Endodermal cell (in vitro differentiated cells): ENCODE measurements around the gene TEKTIP1. TPM values are rescaled to one million over a fixed set of nuclear protein-coding genes. Genes with fewer than 3 reads are reported as not detected.
A peak's percentile ranks its signal among the peaks of the same experiment; 100 is the strongest.

Source experiments
- DNase-seq: peaks from one replicate; pipeline ENCODE4 v3.0.0-alpha.2; 2017
- H3K27ac ChIP-seq: 2 replicates; pipeline ENCODE4 v1.5.1; 2013; ENCODE audit warnings: mild to moderate bottlenecking, low read depth, low read length, moderate library complexity
- H3K27me3 ChIP-seq: 2 replicates; pipeline ENCODE4 v1.6.1; 2013; ENCODE audit warnings: mild to moderate bottlenecking, low read length, moderate library complexity; ENCODE audit not compliant: insufficient read depth, control insufficient read depth, poor library complexity, severe bottlenecking
- H3K36me3 ChIP-seq: 2 replicates; pipeline ENCODE4 v1.7.0; 2013; ENCODE audit warnings: mild to moderate bottlenecking, low read length, moderate library complexity; ENCODE audit not compliant: control insufficient read depth, insufficient read depth
- H3K4me1 ChIP-seq: one replicate; pipeline ENCODE4 v1.7.0; 2013; ENCODE audit warnings: low read length; ENCODE audit not compliant: control insufficient read depth, insufficient read depth
- H3K4me3 ChIP-seq: 2 replicates; pipeline ENCODE4 v1.5.1; 2013; ENCODE audit warnings: mild to moderate bottlenecking, low read length, moderate library complexity
- H3K9ac ChIP-seq: 2 replicates; pipeline ENCODE4 v1.6.1; 2013; ENCODE audit warnings: mild to moderate bottlenecking, low read length, moderate library complexity; ENCODE audit not compliant: poor library complexity, severe bottlenecking; ENCODE audit errors: extremely low read depth
- H3K9me3 ChIP-seq: 2 replicates; pipeline ENCODE4 v1.6.1; 2013; ENCODE audit warnings: mild to moderate bottlenecking, low read length, moderate library complexity; ENCODE audit not compliant: control insufficient read depth
- H3K27ac Mint-ChIP-seq: 2 replicates; pipeline ENCODE4 v1.8.0; 2020; ENCODE audit warnings: mixed read lengths
- H3K27me3 Mint-ChIP-seq: 2 replicates; pipeline ENCODE4 v1.8.0; 2021; ENCODE audit warnings: mild to moderate bottlenecking, mixed read lengths; ENCODE audit not compliant: insufficient read depth
- H3K36me3 Mint-ChIP-seq: 2 replicates; pipeline ENCODE4 v1.8.0; 2020; ENCODE audit warnings: low read depth, mixed read lengths
- H3K4me1 Mint-ChIP-seq: 2 replicates; pipeline ENCODE4 v1.8.0; 2020; ENCODE audit warnings: mixed read lengths
- H3K4me3 Mint-ChIP-seq: 2 replicates; pipeline ENCODE4 v1.8.0; 2020; ENCODE audit warnings: mild to moderate bottlenecking, moderate library complexity, mixed read lengths
- H3K9me3 Mint-ChIP-seq: 2 replicates; pipeline ENCODE4 v1.8.0; 2020; ENCODE audit warnings: mild to moderate bottlenecking, mixed read lengths
- CTCF ChIP-seq: fragments of 200-600 bp; sonication (generic); conservative IDR thresholded peaks from 2 replicates; pipeline ENCODE4 v1.5.0; 2021; ENCODE audit warnings: antibody characterized with exemption, mild to moderate bottlenecking
- WGBS, 2 experiments: methylation state at CpG; one replicate each; pipeline versions ENCODE4 v1.1.5 to v1.1.7; 2013; ENCODE audit warnings: missing lambda C conversion rate in 2 of 2, mixed read lengths in 1 of 2; ENCODE audit not compliant: insufficient coverage in 1 of 2, insufficient read length in 1 of 2; 5-methylcytosine and 5-hydroxymethylcytosine counted together
- total RNA-seq, 2 donors: library from RNA; stranded (reverse); fragmentation: NEBNext Ultra II Directional in 1 of 2; extraction: Animal tissue kit (Norgen Biotek cat#: 25700) in 1 of 2; gene quantifications; 2 replicates in 1 of 2; 3 replicates in 1 of 2; pipeline ENCODE4 v1.2.1, GENCODE V29; 2021

TEKTIP1 gene
- total RNA-seq, 2 donors from 2014 or later = 4.6 to 5.7 TPM

- Mint-ChIP-seq H3K27ac (no peak overlapping the region), H3K4me1 (peaks cover 4% of the 10 kb centered on the region), H3K36me3 (peaks cover 12% of the 10 kb centered on the region), H3K27me3 (peaks cover 2% of the 10 kb centered on the region), H3K9me3 (no peaks in the 10 kb centered on the region), H3K4me3 (no peak overlapping the region)
- H3K9ac ChIP-seq = no peak overlapping the region
- no peak overlapping the region for H3K27ac ChIP-seq
- no peak for DNase-seq
- no peak overlapping the region for H3K4me3 ChIP-seq
- WGBS, 2 experiments = 94 to 97% methylated on average over 7 of the region's 7 CpGs
- H3K9me3 ChIP-seq = no peaks in the 10 kb centered on the region
- peaks cover 8% of the 10 kb centered on the region for H3K36me3 ChIP-seq
- no peaks in the 10 kb centered on the region for H3K4me1 ChIP-seq
- no peak for TF ChIP-seq CTCF
- H3K27me3 ChIP-seq = no peaks in the 10 kb centered on the region
Observed at GRCh38 chr19:3570606-3571011, 31.6 kb downstream of the TEKTIP1 start.

- Mint-ChIP-seq H3K4me1 (peaks cover 10% of the 10 kb centered on the region), H3K36me3 (peaks cover 12% of the 10 kb centered on the region), H3K27me3 (no peaks in the 10 kb centered on the region), H3K4me3 (peak overlapping the region; percentile 69), H3K9me3 (no peaks in the 10 kb centered on the region), H3K27ac (no peak overlapping the region)
- DNase-seq = peak; percentile 100
- Histone ChIP-seq H3K4me1 (no peaks in the 10 kb centered on the region), H3K27ac (no peak overlapping the region), H3K9me3 (no peaks in the 10 kb centered on the region), H3K36me3 (peaks cover 8% of the 10 kb centered on the region), H3K9ac (no peak overlapping the region), H3K27me3 (peaks cover 8% of the 10 kb centered on the region), H3K4me3 (peak overlapping the region; percentile 71)
- no peak for TF ChIP-seq CTCF
- WGBS, 2 experiments = 5 to 8% methylated on average over 17 to 46 of the region's 48 CpGs
Observed at GRCh38 chr19:3572132-3572854, 33.3 kb downstream of the TEKTIP1 start.

- H3K9me3 ChIP-seq = no peaks in the 10 kb centered on the region
- H3K9me3 Mint-ChIP-seq = no peaks in the 10 kb centered on the region
- no peak for DNase-seq
- H3K4me1 ChIP-seq = no peaks in the 10 kb centered on the region
- peak within 1 kb of the TSS; percentile 60 for H3K27ac ChIP-seq
- peaks cover 12% of the 10 kb centered on the region for H3K36me3 Mint-ChIP-seq
- H3K4me3 Mint-ChIP-seq = peak within 1 kb of the TSS; percentile 69
- peaks cover 8% of the 10 kb centered on the region for H3K27me3 ChIP-seq
- WGBS, 2 experiments = 0% methylated on average over 30 of the region's 30 CpGs; no CpG with 5 or more reads in 1 of the 2 experiments
- peaks cover 8% of the 10 kb centered on the region for H3K36me3 ChIP-seq
- peaks cover under 1% of the 10 kb centered on the region for H3K27me3 Mint-ChIP-seq
- H3K27ac Mint-ChIP-seq = no peak within 1 kb of the TSS
- no peak for TF ChIP-seq CTCF
- peaks cover 10% of the 10 kb centered on the region for H3K4me1 Mint-ChIP-seq
- H3K9ac ChIP-seq = peak within 1 kb of the TSS; percentile 71
- H3K4me3 ChIP-seq = peak within 1 kb of the TSS; percentile 85
Observed at GRCh38 chr19:3572855-3573161, 33.8 kb downstream of the TEKTIP1 start, which contains the start of gene HMG20B. Gene HMG20B, plus strand, starts transcription at chr19:3572944. Its CDS starts 366 bp downstream, at chr19:3573310.
